Measurements from ENCODE around the gene ANKRD39.

The ANKRD39 gene

GRCh38 chr2:96809951-96810782 lies 47.6 kb downstream of the ANKRD39 start:
- Histone ChIP-seq H3K27ac (no peak overlapping the region), H3K4me2 (no peak overlapping the region), H3K27me3 (ENCODE audit: insufficient read depth, low read depth) (no peaks in the 10 kb centered on the region), H4K20me1 (ENCODE audit: insufficient read depth) (no peaks in the 10 kb centered on the region), H3K9ac (no peak overlapping the region), H3K36me3 (ENCODE audit: insufficient read depth) (no peaks in the 10 kb centered on the region), H3K4me3 (IDR thresholded peaks at IDR 0.05; ENCODE audit: insufficient read depth, low read depth, low read length) (no peak overlapping the region), H3K4me1 (ENCODE audit: low read depth, poor library complexity, severe bottlenecking) (no peaks in the 10 kb centered on the region), H3K79me2 (ENCODE audit: insufficient read depth, low read depth) (no peaks in the 10 kb centered on the region), H2AFZ (ENCODE audit: low read depth) (no peak overlapping the region)
- TF ChIP-seq, protein P1, sequence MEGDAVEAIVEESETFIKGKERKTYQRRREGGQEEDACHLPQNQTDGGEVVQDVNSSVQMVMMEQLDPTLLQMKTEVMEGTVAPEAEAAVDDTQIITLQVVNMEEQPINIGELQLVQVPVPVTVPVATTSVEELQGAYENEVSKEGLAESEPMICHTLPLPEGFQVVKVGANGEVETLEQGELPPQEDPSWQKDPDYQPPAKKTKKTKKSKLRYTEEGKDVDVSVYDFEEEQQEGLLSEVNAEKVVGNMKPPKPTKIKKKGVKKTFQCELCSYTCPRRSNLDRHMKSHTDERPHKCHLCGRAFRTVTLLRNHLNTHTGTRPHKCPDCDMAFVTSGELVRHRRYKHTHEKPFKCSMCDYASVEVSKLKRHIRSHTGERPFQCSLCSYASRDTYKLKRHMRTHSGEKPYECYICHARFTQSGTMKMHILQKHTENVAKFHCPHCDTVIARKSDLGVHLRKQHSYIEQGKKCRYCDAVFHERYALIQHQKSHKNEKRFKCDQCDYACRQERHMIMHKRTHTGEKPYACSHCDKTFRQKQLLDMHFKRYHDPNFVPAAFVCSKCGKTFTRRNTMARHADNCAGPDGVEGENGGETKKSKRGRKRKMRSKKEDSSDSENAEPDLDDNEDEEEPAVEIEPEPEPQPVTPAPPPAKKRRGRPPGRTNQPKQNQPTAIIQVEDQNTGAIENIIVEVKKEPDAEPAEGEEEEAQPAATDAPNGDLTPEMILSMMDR (conservative IDR thresholded peaks at IDR 0.05; ENCODE audit: low read depth, low read length) = no peak

GRCh38 chr2:96809216-96809882 lies 48.5 kb downstream of the ANKRD39 start:
- no peaks in the 10 kb centered on the region for H3K4me1 ChIP-seq (ENCODE audit: low read depth, poor library complexity, severe bottlenecking)
- no peak overlapping the region for H2AFZ ChIP-seq (ENCODE audit: low read depth)
- no peaks in the 10 kb centered on the region for H3K27me3 ChIP-seq (ENCODE audit: insufficient read depth, low read depth)
- TF ChIP-seq, protein P1 (conservative IDR thresholded peaks at IDR 0.05; ENCODE audit: low read depth, low read length) = no peak
- no peak overlapping the region for H3K9ac ChIP-seq
- no peaks in the 10 kb centered on the region for H3K79me2 ChIP-seq (ENCODE audit: insufficient read depth, low read depth)
- no peak overlapping the region for H3K4me2 ChIP-seq
- H4K20me1 ChIP-seq (ENCODE audit: insufficient read depth) = no peaks in the 10 kb centered on the region
- H3K4me3 ChIP-seq (IDR thresholded peaks at IDR 0.05; ENCODE audit: insufficient read depth, low read depth, low read length) = no peak overlapping the region
- H3K36me3 ChIP-seq (ENCODE audit: insufficient read depth) = no peaks in the 10 kb centered on the region
- no peak overlapping the region for H3K27ac ChIP-seq

- Histone ChIP-seq H3K4me2 (no peak overlapping the region), H4K20me1 (ENCODE audit: insufficient read depth) (no peaks in the 10 kb centered on the region), H3K4me3 (IDR thresholded peaks at IDR 0.05; ENCODE audit: insufficient read depth, low read depth, low read length) (no peak overlapping the region), H3K36me3 (ENCODE audit: insufficient read depth) (no peaks in the 10 kb centered on the region), H3K27ac (no peak overlapping the region), H3K27me3 (ENCODE audit: insufficient read depth, low read depth) (no peaks in the 10 kb centered on the region), H3K79me2 (ENCODE audit: insufficient read depth, low read depth) (no peaks in the 10 kb centered on the region), H3K9ac (no peak overlapping the region), H3K4me1 (ENCODE audit: low read depth, poor library complexity, severe bottlenecking) (no peaks in the 10 kb centered on the region), H2AFZ (ENCODE audit: low read depth) (no peak overlapping the region)
- TF ChIP-seq, protein P1 (conservative IDR thresholded peaks at IDR 0.05; ENCODE audit: low read depth, low read length) = no peak
Measured at GRCh38 chr2:96808176-96808837, 49.5 kb downstream of the ANKRD39 start.

DNA sequence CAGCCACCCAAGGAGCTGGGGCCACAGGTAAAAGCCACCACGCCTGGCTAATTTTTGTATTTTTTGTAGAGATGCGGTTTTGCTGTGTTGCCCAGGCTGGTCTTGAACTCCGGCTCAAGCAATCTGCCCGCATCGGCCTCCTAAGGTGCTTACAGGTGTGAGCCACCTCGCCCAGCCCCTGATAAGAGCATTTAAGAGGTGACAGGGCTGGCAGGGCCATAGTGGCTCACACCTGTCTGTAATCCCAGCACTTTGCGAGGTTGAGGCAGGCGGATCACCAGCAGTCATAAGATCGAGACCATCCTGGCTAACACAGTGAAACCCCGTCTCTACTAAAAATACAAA lies 50.7 kb downstream of the ANKRD39 start:
- Histone ChIP-seq H3K27me3 (ENCODE audit: insufficient read depth, low read depth) (no peaks in the 10 kb centered on the region), H3K27ac (no peak overlapping the region), H3K4me2 (no peak overlapping the region), H3K4me3 (IDR thresholded peaks at IDR 0.05; ENCODE audit: insufficient read depth, low read depth, low read length) (no peak overlapping the region), H3K79me2 (ENCODE audit: insufficient read depth, low read depth) (no peaks in the 10 kb centered on the region), H2AFZ (ENCODE audit: low read depth) (no peak overlapping the region), H3K36me3 (ENCODE audit: insufficient read depth) (no peaks in the 10 kb centered on the region), H3K9ac (no peak overlapping the region), H4K20me1 (ENCODE audit: insufficient read depth) (no peaks in the 10 kb centered on the region), H3K4me1 (ENCODE audit: low read depth, poor library complexity, severe bottlenecking) (no peaks in the 10 kb centered on the region)
- TF ChIP-seq, protein P1 (conservative IDR thresholded peaks at IDR 0.05; ENCODE audit: low read depth, low read length) = no peak
